Astrocyte of the spinal cord (primary cell): ENCODE data around the gene NRXN3.

Source experiments
- DNase-seq: peaks from one replicate; pipeline ENCODE4 v3.0.0; 2011; ENCODE audit warnings: low read depth, low spot score
- H3K4me3 ChIP-seq: 2 replicates; pipeline ENCODE4 v1.5.1; 2011; ENCODE audit warnings: low read depth, mild to moderate bottlenecking, low read length, moderate library complexity
- in situ Hi-C: cut with HindIII; loops from 2 replicates; pipeline ENCODE4 v1.10.0; 2017; ENCODE audit warnings: low sequenced_read_pairs
- TF ChIP-seq, protein P1 (sequence below): IDR thresholded peaks from 2 replicates; pipeline ENCODE4 v1.5.1; 2012; ENCODE audit warnings: low read depth, mild to moderate bottlenecking, low read length, inconsistent platforms

The NRXN3 gene

DNA sequence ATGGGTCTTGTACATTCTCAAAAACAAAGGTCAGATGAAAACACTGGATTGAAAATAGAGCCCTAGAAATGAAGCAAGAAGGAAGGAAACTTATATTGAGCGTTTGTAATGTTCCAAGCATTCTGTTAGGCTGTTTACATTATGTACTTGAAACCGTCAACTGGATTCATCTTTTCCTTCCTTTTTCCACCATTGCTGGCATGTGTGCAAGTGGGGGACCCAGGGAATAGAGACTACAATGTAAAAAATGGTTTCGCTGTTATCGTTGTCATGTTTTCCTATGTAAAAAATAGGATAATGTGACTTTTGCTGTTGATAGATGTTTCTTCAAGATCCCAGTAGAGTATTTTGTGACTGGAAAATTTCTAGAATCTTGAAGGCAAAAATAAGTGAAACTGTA, 913.2 kb downstream of the NRXN3 start:
- no peak overlapping the region for H3K4me3 ChIP-seq
- in situ Hi-C loops = no loop called here
- TF ChIP-seq, protein P1, sequence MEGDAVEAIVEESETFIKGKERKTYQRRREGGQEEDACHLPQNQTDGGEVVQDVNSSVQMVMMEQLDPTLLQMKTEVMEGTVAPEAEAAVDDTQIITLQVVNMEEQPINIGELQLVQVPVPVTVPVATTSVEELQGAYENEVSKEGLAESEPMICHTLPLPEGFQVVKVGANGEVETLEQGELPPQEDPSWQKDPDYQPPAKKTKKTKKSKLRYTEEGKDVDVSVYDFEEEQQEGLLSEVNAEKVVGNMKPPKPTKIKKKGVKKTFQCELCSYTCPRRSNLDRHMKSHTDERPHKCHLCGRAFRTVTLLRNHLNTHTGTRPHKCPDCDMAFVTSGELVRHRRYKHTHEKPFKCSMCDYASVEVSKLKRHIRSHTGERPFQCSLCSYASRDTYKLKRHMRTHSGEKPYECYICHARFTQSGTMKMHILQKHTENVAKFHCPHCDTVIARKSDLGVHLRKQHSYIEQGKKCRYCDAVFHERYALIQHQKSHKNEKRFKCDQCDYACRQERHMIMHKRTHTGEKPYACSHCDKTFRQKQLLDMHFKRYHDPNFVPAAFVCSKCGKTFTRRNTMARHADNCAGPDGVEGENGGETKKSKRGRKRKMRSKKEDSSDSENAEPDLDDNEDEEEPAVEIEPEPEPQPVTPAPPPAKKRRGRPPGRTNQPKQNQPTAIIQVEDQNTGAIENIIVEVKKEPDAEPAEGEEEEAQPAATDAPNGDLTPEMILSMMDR = no peak
- no peak for DNase-seq

DNA sequence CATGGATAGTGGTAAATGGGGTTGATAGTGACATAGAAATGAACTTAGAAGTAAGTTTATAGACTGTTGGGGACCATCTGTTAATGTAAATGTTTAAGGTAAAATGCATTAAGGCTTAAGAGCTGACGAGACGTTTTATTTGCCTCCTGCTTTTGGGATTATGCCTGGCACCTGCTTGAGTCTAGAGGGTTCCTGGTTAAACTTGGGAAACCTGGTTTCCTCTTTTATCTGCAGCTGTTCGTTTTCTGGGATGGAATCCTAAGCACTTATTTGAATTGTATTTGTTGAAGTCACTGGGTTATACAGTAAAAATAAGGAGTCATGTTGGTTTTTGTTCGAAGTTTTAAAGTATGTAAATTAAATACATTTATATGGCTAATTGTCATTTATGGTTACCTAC, 914.7 kb downstream of the NRXN3 start:
- in situ Hi-C loops = no loop called here
- TF ChIP-seq, protein P1 = no peak
- no peak overlapping the region for H3K4me3 ChIP-seq
- DNase-seq = no peak

DNA sequence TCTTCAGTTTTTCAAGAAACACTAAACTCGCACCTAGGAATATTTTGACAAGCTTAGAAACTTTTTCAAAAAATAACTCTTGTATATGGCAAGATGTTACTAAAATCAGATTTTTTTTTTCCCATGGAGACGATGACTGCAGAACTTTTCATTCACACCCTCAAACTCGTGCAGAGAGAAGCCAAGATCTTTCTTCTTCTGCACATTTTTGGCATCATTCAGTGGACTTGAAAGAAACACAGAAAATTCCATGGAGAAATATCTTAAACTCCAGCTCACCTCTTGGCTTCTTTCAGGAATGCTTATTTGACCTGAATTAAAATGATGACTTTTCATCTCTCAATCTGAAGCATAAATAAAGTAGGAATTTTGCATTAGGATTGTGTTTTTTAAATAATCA, 919.4 kb downstream of the NRXN3 start:
- in situ Hi-C loops = no loop called here
- DNase-seq = no peak
- H3K4me3 ChIP-seq = no peak overlapping the region
- TF ChIP-seq, protein P1 = no peak

DNA sequence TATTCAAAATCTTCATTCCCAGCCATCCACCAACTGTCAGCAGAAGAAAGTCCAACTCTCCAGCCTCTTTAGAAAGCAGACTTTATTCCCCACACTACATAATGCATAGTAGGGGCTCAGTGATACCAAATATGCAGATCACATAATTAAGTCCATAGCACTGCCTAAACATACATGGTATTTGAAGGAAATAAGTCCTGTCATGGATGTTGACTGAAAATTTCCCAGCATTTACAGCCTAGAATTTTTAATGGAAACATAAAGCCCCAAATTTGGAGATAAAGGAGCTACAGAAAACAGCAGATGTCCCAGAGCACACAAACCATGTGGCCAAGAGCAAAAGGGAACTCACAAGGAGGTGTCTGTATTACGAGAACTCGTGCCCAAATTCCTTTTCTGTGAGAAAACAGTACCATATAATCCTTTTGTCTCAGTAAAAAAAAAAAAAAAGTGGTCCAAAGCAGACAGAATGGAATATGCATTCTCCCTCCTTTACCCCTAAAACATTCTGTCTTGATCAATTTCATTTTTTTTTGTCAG, 920.5 kb downstream of the NRXN3 start:
- in situ Hi-C loops = no loop called here
- H3K4me3 ChIP-seq = no peak overlapping the region
- TF ChIP-seq, protein P1 = no peak
- DNase-seq = no peak

DNA sequence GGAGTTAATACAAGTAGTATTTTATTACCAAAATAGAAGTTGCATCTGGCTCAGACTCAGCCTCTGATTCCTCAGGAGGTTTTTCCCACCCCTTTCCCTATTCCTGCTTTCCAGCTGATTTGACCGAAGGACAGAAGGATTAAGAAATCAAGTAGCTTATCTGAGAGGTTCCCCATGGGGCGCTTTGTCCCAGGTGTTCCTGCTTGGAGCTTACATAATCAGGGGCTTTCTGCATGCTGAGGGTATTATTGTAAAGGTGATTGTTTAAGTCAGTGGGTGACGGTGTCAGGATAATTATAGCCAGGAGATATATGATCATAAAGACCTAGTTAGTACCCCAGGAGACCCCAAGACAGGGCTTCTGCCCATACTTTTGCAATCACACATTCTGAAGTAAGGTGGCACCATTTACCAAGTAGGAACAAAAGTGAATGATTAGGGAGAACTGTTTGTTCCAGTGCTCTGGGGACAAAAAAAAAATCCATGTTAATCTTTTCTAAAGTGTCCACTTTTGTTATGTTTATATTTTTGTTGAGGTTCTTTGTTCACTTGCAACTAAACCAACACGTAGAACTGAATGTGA, 921.3 kb downstream of the NRXN3 start:
- no peak overlapping the region for H3K4me3 ChIP-seq
- DNase-seq = no peak
- TF ChIP-seq, protein P1 = no peak
- in situ Hi-C loops = no loop called here

DNA sequence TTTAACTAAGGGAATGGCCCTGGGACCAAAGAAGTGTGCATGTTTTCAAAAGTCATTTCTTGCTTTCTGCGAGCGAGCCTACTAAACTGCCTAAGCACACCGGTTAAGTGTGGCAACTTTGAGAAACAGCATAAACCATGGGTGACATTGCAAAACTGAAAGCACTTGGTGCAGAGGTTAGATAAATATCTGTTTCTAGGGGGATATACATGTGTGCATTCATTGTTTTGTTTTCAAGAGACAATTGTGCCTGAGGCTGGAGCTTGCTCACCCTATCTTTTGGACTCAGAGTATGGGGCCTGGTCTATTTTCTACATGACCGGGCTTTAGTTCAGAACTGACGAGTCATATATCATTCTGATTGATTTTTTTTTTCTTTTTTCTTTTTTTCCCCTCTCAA, 923.4 kb downstream of the NRXN3 start:
- no peak for DNase-seq
- TF ChIP-seq, protein P1 = no peak
- in situ Hi-C loops = no loop called here

DNA sequence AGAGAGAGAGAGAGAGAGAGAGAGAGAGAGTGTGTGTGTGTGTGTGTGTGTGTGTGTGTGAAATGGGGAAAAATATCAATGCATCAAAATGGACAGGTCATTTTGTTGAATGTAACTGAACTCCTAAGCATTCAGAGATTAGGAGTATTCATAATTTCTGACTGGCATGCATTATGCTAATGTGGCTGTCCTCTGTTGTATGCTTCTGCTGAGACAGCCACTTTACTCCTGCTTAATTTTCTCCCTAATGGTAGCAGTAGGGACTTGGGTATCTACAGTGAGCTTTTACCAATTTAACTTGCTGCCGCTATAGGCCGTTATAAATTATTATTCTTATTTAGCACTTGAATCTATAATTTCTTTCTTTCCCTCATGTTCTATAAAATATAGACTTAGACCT, 924.8 kb downstream of the NRXN3 start:
- in situ Hi-C loops = no loop called here
- TF ChIP-seq, protein P1 = no peak
- no peak overlapping the region for H3K4me3 ChIP-seq
- no peak for DNase-seq

More for the DNA sequence above, 923.4 kb downstream of the NRXN3 start:
- H3K4me3 ChIP-seq = no peak overlapping the region
